Endothelial cell (in vitro differentiated cells): Measurements from ENCODE around the gene NAT8L. TPM values are rescaled to one million over a fixed set of nuclear protein-coding genes. Genes with fewer than 3 reads are reported as not detected.

Source experiments
- DNase-seq: peaks from one replicate; pipeline ENCODE4 v3.0.0; 2021; ENCODE audit warnings: low spot score
- H3K27ac Mint-ChIP-seq: one replicate; pipeline ENCODE4 v1.8.0; 2021; ENCODE audit warnings: mixed read lengths, inconsistent platforms; ENCODE audit not compliant: unreplicated experiment
- H3K27me3 Mint-ChIP-seq: one replicate; pipeline ENCODE4 v1.8.0; 2021; ENCODE audit warnings: mild to moderate bottlenecking, moderate library complexity, mixed read lengths, inconsistent platforms; ENCODE audit not compliant: unreplicated experiment
- H3K36me3 Mint-ChIP-seq: one replicate; pipeline ENCODE4 v1.8.0; 2021; ENCODE audit warnings: mild to moderate bottlenecking, low read depth, mixed read lengths, inconsistent platforms; ENCODE audit not compliant: unreplicated experiment
- H3K4me1 Mint-ChIP-seq: one replicate; pipeline ENCODE4 v1.8.0; 2021; ENCODE audit warnings: mild to moderate bottlenecking, mixed read lengths, inconsistent platforms; ENCODE audit not compliant: unreplicated experiment
- H3K4me3 Mint-ChIP-seq: one replicate; pipeline ENCODE4 v1.8.0; 2021; ENCODE audit warnings: mild to moderate bottlenecking, mixed read lengths, inconsistent platforms; ENCODE audit not compliant: unreplicated experiment
- H3K9me3 Mint-ChIP-seq: one replicate; pipeline ENCODE4 v1.8.0; 2021; ENCODE audit warnings: mixed read lengths, inconsistent platforms; ENCODE audit not compliant: unreplicated experiment
- total RNA-seq: library from RNA; stranded (reverse); fragmentation: NEBNext Ultra II Directional; extraction: Animal tissue kit (Norgen Biotek cat#: 25700); gene quantifications from one replicate; pipeline ENCODE4 v1.2.1, GENCODE V29; 2021; ENCODE audit not compliant: unreplicated experiment
- TF ChIP-seq, protein P1 (sequence below): fragments of 200-600 bp; sonication (generic); IDR thresholded peaks from one replicate; pipeline ENCODE4 v1.5.0; 2021; ENCODE audit warnings: antibody characterized with exemption; ENCODE audit not compliant: unreplicated experiment

Gene NAT8L
- total RNA-seq, 1 donor from 2014 or later: 0.36 TPM

DNA sequence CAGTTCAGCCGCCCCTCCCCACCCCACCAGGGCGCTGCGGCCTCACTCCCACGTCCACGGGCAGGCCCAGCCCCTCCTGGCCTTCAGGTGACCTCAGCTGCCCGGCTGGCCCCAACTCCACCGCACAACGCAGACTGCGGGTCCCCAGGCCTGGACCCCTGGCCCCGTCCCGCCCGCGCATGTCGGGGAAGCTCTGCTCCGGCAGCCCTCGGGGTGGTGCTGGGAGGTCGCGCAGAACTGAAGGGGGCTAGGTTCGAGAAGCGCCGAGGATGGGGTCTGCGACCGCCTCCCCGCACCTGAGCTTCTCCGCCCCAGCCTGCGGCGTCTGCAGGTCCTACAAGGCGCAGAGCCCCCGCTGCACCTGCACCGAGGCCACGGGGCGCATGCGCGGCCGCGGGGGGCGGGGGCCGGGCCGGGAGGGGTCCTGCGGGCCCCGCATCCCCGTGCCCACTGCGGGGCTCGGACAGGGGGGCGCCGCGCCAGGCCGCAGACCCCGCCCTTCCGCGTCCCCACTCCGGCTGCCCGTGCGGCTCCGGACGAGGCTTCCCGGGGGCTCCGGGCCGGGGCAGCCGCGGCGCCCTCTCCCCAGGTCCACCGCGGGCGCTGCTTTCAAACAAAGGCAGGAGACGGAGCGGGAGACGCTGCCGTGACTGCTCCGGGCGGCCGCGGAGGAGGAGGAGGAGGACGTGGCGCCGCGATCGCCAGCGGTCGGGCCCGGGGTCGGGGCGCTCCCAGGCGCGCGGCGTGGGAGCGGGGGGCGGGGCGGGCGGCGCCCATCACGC is 672 bp upstream of the NAT8L start:
- H3K27ac Mint-ChIP-seq: no peak overlapping the region
- no peak for DNase-seq
- no peaks in the 10 kb centered on the region for H3K9me3 Mint-ChIP-seq
- H3K4me3 Mint-ChIP-seq: no peak overlapping the region
- H3K27me3 Mint-ChIP-seq: peaks cover 16% of the 10 kb centered on the region
- H3K4me1 Mint-ChIP-seq: peaks cover 4% of the 10 kb centered on the region
- TF ChIP-seq, protein P1, sequence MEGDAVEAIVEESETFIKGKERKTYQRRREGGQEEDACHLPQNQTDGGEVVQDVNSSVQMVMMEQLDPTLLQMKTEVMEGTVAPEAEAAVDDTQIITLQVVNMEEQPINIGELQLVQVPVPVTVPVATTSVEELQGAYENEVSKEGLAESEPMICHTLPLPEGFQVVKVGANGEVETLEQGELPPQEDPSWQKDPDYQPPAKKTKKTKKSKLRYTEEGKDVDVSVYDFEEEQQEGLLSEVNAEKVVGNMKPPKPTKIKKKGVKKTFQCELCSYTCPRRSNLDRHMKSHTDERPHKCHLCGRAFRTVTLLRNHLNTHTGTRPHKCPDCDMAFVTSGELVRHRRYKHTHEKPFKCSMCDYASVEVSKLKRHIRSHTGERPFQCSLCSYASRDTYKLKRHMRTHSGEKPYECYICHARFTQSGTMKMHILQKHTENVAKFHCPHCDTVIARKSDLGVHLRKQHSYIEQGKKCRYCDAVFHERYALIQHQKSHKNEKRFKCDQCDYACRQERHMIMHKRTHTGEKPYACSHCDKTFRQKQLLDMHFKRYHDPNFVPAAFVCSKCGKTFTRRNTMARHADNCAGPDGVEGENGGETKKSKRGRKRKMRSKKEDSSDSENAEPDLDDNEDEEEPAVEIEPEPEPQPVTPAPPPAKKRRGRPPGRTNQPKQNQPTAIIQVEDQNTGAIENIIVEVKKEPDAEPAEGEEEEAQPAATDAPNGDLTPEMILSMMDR: no peak
- H3K36me3 Mint-ChIP-seq: no peaks in the 10 kb centered on the region

DNA sequence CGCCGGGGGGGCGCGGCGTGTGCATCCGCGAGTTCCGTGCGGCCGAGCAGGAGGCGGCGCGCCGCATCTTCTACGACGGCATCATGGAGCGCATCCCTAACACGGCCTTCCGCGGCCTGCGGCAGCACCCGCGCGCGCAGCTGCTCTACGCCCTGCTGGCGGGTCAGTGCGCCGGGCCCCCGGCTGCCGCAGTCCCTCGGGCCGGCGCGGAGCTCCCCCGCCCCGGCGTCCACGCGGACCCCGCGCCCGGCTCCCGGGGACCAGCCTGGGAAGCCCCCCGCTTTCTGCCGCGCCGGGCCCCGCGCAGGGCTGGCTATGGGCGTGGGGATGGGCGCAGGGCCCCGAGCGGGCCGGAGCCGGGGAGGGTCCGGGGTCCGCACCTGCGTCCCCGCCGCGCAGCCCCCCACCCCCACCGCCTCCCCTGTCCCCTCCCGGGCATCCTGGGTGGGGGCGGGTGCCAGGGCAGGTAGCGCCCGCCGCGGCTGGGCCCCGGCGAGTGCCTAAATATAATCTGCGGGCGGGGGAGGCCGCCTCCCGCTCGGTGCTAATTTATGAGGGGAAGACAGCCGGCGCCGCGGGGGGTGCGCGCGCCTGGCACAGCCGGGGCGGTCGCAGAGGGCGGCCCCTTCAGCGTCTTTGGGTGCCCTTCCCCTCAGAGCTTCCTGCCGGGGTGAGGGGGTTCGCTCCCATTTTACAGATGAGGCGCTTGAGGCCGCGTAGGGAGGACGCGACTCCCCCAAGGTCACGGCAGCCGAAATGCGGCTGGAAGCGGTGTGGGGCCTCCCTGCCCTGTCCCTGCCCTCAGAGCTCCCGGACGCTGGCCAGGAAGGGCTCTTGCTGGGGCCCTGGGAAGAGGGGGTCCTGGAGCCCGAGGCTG is 837 bp downstream of the NAT8L start:
- H3K27me3 Mint-ChIP-seq: peaks cover 16% of the 10 kb centered on the region
- no peak for DNase-seq
- no peak overlapping the region for H3K4me3 Mint-ChIP-seq

DNA sequence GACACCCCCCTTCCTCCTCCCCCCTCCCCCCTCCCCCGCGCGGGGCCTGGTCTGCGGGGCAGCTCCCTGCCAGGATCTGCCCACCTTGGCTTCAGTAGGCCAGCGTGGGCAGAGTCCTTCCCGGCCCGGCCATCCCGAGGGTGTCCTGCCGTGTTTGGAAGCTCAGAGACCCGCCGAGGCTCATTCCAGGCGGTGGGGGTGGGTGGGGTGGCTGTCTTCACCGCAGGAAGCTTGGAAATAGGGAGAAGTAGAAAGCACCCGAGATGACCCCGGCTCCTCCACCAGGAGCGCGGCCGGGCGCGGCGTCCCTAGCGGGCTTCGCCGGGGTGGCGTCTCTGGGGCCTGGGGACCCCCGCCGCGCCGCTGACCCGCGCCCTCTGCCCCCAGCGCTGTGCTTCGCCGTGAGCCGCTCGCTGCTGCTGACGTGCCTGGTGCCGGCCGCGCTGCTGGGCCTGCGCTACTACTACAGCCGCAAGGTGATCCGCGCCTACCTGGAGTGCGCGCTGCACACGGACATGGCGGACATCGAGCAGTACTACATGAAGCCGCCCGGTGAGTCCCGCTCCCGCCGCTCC is 1.6 kb downstream of the NAT8L start:
- H3K27ac Mint-ChIP-seq: no peak overlapping the region
- H3K27me3 Mint-ChIP-seq: peaks cover 16% of the 10 kb centered on the region
- no peaks in the 10 kb centered on the region for H3K9me3 Mint-ChIP-seq
- TF ChIP-seq, protein P1: no peak
- no peaks in the 10 kb centered on the region for H3K36me3 Mint-ChIP-seq
- H3K4me1 Mint-ChIP-seq: peaks cover 4% of the 10 kb centered on the region
- no peak for DNase-seq
- H3K4me3 Mint-ChIP-seq: no peak overlapping the region

More for the DNA sequence above, 837 bp downstream of the NAT8L start:
- Mint-ChIP-seq H3K36me3 (no peaks in the 10 kb centered on the region), H3K9me3 (no peaks in the 10 kb centered on the region), H3K27ac (no peak overlapping the region), H3K4me1 (peaks cover 4% of the 10 kb centered on the region)
- TF ChIP-seq, protein P1: no peak

DNA sequence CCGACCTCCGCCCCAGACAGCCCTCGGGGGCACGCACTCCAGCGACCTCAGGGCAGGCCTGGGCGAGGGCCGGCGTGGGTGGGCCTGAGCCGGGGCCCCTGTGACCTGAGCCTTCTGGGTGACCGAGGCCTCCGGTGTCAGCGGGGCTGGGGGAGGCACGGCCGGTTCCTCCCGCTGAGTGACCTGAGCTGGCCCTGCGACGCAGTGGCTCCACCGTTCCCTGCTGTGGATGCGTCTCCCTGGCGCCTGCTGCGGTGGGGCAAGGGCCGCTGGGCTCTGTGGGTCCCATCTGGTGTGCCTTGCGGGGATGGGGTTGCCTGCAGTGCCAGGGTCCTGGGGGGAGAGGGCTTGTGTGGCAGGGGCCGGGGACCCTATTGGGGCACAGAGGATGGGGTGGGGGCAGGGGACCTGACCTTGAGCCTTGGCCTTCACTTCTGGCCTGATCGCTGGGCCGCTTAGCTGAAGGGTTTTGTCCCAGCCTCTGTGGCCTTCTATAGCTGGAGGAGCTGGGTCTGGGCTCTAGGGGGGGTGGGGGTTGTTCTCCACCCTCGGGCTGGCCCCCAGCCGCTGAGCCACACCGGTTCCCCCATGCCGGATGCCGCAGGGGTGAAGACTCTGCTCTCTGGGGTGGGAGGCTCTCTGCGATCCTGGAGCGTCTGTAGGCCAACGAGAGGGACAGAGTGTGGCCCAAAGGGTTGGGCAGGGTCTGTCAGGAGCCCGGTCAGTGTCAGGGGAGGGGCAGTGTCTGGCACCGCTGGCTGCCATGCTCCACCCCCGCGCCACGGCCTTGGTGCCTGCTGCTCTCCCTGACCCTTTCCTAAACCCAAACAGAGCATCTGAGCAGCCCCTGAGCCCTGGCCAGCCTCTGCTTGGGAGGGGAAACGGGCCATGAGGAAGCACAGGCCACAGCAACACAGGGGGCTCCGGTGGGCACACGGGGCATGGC is 2.3 kb downstream of the NAT8L start:
- TF ChIP-seq, protein P1: no peak
- DNase-seq: no peak
- no peak overlapping the region for H3K27ac Mint-ChIP-seq
- H3K27me3 Mint-ChIP-seq: peaks cover 16% of the 10 kb centered on the region
- H3K4me3 Mint-ChIP-seq: no peak overlapping the region
- peaks cover 4% of the 10 kb centered on the region for H3K4me1 Mint-ChIP-seq
- H3K36me3 Mint-ChIP-seq: no peaks in the 10 kb centered on the region
- H3K9me3 Mint-ChIP-seq: no peaks in the 10 kb centered on the region
